IMR-90 (cell line): ENCODE measurements around the gene DPP6.

ENCODE experiments used
- CEBPB ChIP-seq: IDR thresholded peaks from 2 replicates; pipeline ENCODE4 v1.6.1; 2012; ENCODE audit warnings: low read depth, low read length, improper control_type of control experiment
- CTCF ChIP-seq: conservative IDR thresholded peaks from 2 replicates; pipeline ENCODE4 v1.5.1; 2012; ENCODE audit warnings: mild to moderate bottlenecking, low read depth, low read length, improper control_type of control experiment
- MAZ ChIP-seq: IDR thresholded peaks from 2 replicates; pipeline ENCODE4 v1.6.1; 2012; ENCODE audit warnings: low read depth, mild to moderate bottlenecking, low read length, improper control_type of control experiment, moderate library complexity, borderline replicate concordance
- MXI1 ChIP-seq: IDR thresholded peaks from 2 replicates; pipeline ENCODE4 v1.6.1; 2012; ENCODE audit warnings: low read depth, mild to moderate bottlenecking, low read length, moderate library complexity, borderline replicate concordance
- POLR2A ChIP-seq: IDR thresholded peaks from 2 replicates; pipeline ENCODE4 v1.6.1; 2012; ENCODE audit warnings: mild to moderate bottlenecking, low read depth, low read length
- RAD21 ChIP-seq: IDR thresholded peaks from 2 replicates; pipeline ENCODE4 v1.6.1; 2012; ENCODE audit warnings: low read length, improper control_type of control experiment
- RCOR1 ChIP-seq: IDR thresholded peaks from 2 replicates; pipeline ENCODE4 v1.6.1; 2012; ENCODE audit warnings: mild to moderate bottlenecking, low read length, improper control_type of control experiment; ENCODE audit not compliant: insufficient replicate concordance
- RFX5 ChIP-seq: IDR thresholded peaks from 2 replicates; pipeline ENCODE4 v1.8.0; 2012; ENCODE audit warnings: low read depth, mild to moderate bottlenecking, low read length, moderate library complexity
- TF ChIP-seq, protein P1 (sequence below): fragments of 150-350 bp; IDR thresholded peaks from 2 replicates; pipeline ENCODE4 v1.6.1; 2016; ENCODE audit warnings: low read depth, mild to moderate bottlenecking, low read length, moderate library complexity, borderline replicate concordance

DNA sequence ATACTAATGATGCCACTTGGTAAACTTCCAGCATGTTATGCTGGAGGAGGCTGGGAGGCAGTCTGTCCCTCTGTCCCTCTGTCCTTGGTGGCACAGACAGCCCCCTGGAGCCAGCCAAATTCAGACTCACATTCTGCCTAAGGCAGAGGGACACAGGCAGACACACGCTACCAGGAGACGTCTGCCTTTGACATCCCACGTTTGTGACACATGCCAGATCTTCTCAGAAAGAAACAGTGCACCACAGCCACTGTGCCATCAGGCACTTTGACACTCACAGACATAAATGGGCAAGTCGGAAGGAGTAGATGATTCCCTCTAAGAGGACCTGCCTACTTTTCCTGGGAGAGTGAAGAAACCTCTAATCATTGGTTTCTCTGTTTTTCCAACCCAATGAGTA is 467.0 kb downstream of the DPP6 start:
- no peak for TF ChIP-seq CEBPB
- no peak for TF ChIP-seq CTCF
- TF ChIP-seq RCOR1: no peak
- no peak for TF ChIP-seq MAZ
- no peak for TF ChIP-seq MXI1
- no peak for TF ChIP-seq RFX5
- no peak for TF ChIP-seq POLR2A
- no peak for TF ChIP-seq RAD21
- TF ChIP-seq, protein P1, sequence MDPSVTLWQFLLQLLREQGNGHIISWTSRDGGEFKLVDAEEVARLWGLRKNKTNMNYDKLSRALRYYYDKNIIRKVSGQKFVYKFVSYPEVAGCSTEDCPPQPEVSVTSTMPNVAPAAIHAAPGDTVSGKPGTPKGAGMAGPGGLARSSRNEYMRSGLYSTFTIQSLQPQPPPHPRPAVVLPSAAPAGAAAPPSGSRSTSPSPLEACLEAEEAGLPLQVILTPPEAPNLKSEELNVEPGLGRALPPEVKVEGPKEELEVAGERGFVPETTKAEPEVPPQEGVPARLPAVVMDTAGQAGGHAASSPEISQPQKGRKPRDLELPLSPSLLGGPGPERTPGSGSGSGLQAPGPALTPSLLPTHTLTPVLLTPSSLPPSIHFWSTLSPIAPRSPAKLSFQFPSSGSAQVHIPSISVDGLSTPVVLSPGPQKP: no peak
